Keratinocyte (primary cell): ENCODE results near the gene TRIM4. TPM values are rescaled to one million over a fixed set of nuclear protein-coding genes. Genes with fewer than 3 reads are reported as not detected.

Source experiments
- DNase-seq: peaks from one replicate; pipeline ENCODE4 v3.0.0-alpha.2; 2011; ENCODE audit warnings: low read depth, missing footprints, low spot score
- FAIRE-seq: peaks from 2 replicates; lab custom pipeline; 2011; peaks lifted over from hg19 to GRCh38; lab: Jason Lieb, UNC
- H2AFZ ChIP-seq: 2 replicates; pipeline ENCODE4 v1.6.0; 2012; ENCODE audit warnings: low read length, control low read depth, inconsistent platforms; ENCODE audit not compliant: control insufficient read depth
- H3K27ac ChIP-seq: 2 replicates; pipeline ENCODE4 v1.5.1; 2011; ENCODE audit warnings: low read length; ENCODE audit not compliant: control insufficient read depth, insufficient read depth
- H3K27me3 ChIP-seq: 3 replicates; pipeline ENCODE4 v1.6.0; 2011; ENCODE audit warnings: low read length; ENCODE audit not compliant: control insufficient read depth, insufficient read depth; ENCODE audit errors: extremely low read depth
- H3K36me3 ChIP-seq, 2 experiments: 2 replicates in 1 of 2; 3 replicates in 1 of 2; pipeline ENCODE4 v1.5.1; 2011; ENCODE audit warnings: low read length in 2 of 2, mild to moderate bottlenecking in 1 of 2; ENCODE audit not compliant: control insufficient read depth in 2 of 2, insufficient read depth in 2 of 2; ENCODE audit errors: extremely low read depth in 1 of 2
- H3K4me1 ChIP-seq: 3 replicates; pipeline ENCODE4 v1.5.1; 2011; ENCODE audit warnings: low read length; ENCODE audit not compliant: control insufficient read depth, insufficient read depth; ENCODE audit errors: extremely low read depth
- H3K4me2 ChIP-seq: 3 replicates; pipeline ENCODE4 v1.6.0; 2011; ENCODE audit warnings: low read depth, low read length; ENCODE audit not compliant: control insufficient read depth, insufficient read depth; ENCODE audit errors: extremely low read depth
- H3K4me3 ChIP-seq, 3 experiments: fragments of 200-600 bp in 1 of 3; sonication (generic) in 1 of 3; 2 replicates in 2 of 3; 3 replicates in 1 of 3; pipeline ENCODE4 v1.5.1; 2011 to 2016; ENCODE audit warnings: low read length in 3 of 3, mild to moderate bottlenecking in 3 of 3, control low read depth in 2 of 3, inconsistent platforms in 1 of 3, low read depth in 1 of 3, mixed read lengths in 1 of 3, mixed run types in 1 of 3, moderate library complexity in 1 of 3; ENCODE audit not compliant: control insufficient read depth in 2 of 3, insufficient read depth in 2 of 3; ENCODE audit errors: extremely low read depth in 1 of 3
- H3K79me2 ChIP-seq: 2 replicates; pipeline ENCODE4 v1.6.0; 2012; ENCODE audit warnings: low read length; ENCODE audit not compliant: control insufficient read depth, insufficient read depth
- H3K9ac ChIP-seq: 3 replicates; pipeline ENCODE4 v1.6.0; 2011; ENCODE audit warnings: low read length; ENCODE audit not compliant: control insufficient read depth, insufficient read depth; ENCODE audit errors: extremely low read depth
- H3K9me1 ChIP-seq: 3 replicates; pipeline ENCODE4 v1.6.0; 2011; ENCODE audit warnings: low read length; ENCODE audit not compliant: control insufficient read depth, insufficient read depth; ENCODE audit errors: extremely low read depth
- H3K9me3 ChIP-seq: 2 replicates; pipeline ENCODE4 v1.5.1; 2012; ENCODE audit warnings: low read depth, low read length; ENCODE audit not compliant: control insufficient read depth
- H4K20me1 ChIP-seq: 3 replicates; pipeline ENCODE4 v1.6.0; 2011; ENCODE audit warnings: low read length; ENCODE audit not compliant: control insufficient read depth, insufficient read depth; ENCODE audit errors: extremely low read depth
- EZH2 ChIP-seq: IDR thresholded peaks from one replicate; pipeline ENCODE4 v1.6.1; 2012; ENCODE audit warnings: inconsistent platforms, mild to moderate bottlenecking, low read length, moderate library complexity
- dilution Hi-C: fragments of 300-500 bp; cut with MboI; formaldehyde crosslinking; loops from one replicate; pipeline ENCODE4 v1.7.0; 2020; ENCODE audit warnings: low sequenced_read_pairs; ENCODE audit not compliant: extremely low pct_ligation_motif_present
- polyA plus RNA-seq, 5 experiments: library from polyadenylated mRNA; depleted of rRNA in 3 of 5; stranded (reverse) in 3 of 5; stranded (forward) in 1 of 5; unstranded in 1 of 5; fragments of >200 nt; gene quantifications; 1 replicate in 1 of 5; 2 replicates in 3 of 5; 3 replicates in 1 of 5; pipeline versions ENCODE4 v1.2.1 to v1.2.3, GENCODE V29; 2011 to 2012; ENCODE audit warnings: missing spikeins in 2 of 5, low read depth in 1 of 5, low replicate concordance in 1 of 5
- small RNA-seq, 3 experiments: library from RNA; depleted of rRNA; stranded (forward); fragments of <200 nt; gene quantifications; one replicate each; pipeline ENCODE3, GENCODE V24; 2012; ENCODE audit warnings: low read depth in 3 of 3, low replicate concordance in 1 of 3; ENCODE audit not compliant: insufficient read length in 3 of 3
- TF ChIP-seq, protein P1 (sequence below), 3 experiments: IDR thresholded peaks in 1 of 3; conservative IDR thresholded peaks in 1 of 3; optimal IDR thresholded peaks in 1 of 3; 2 replicates in 2 of 3; 3 replicates in 1 of 3; pipeline versions ENCODE3 to v1.5.1; 2011; ENCODE audit warnings: low read length in 3 of 3, mild to moderate bottlenecking in 3 of 3, moderate library complexity in 2 of 3, control low read depth in 1 of 3, inconsistent platforms in 1 of 3; ENCODE audit not compliant: insufficient read depth in 2 of 3; ENCODE audit errors: extremely low read depth in 1 of 3

TRIM4 gene
- polyA plus RNA-seq, 1 donor (not counting 4 experiments of a cell fraction or from before 2014, with no cell fraction given), result 25.5 TPM

DNA sequence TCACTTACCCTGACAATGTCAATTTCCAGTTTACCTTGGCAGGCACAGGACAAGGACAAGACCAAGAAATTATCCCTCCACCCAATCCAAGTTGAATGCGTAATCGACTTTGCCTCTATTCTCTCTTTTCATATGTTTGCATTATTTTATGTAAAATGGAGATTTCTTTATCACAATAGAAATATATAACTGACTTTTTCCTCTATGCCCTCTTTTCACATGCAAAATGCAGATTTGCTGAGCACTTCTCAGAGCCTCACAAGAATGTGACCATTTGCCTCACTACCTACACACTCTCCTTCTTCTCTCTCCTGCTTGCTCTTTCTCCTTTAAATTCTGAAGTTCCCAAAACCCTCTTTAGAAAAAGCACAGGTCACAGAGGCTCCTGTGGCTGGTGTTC, 76.4 kb downstream of the TRIM4 start:
- FAIRE-seq (no peak), DNase-seq (no peak)
- dilution Hi-C loops, result no loop called here
- TF ChIP-seq, protein P1, sequence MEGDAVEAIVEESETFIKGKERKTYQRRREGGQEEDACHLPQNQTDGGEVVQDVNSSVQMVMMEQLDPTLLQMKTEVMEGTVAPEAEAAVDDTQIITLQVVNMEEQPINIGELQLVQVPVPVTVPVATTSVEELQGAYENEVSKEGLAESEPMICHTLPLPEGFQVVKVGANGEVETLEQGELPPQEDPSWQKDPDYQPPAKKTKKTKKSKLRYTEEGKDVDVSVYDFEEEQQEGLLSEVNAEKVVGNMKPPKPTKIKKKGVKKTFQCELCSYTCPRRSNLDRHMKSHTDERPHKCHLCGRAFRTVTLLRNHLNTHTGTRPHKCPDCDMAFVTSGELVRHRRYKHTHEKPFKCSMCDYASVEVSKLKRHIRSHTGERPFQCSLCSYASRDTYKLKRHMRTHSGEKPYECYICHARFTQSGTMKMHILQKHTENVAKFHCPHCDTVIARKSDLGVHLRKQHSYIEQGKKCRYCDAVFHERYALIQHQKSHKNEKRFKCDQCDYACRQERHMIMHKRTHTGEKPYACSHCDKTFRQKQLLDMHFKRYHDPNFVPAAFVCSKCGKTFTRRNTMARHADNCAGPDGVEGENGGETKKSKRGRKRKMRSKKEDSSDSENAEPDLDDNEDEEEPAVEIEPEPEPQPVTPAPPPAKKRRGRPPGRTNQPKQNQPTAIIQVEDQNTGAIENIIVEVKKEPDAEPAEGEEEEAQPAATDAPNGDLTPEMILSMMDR (optimal IDR thresholded peaks at IDR 0.05 in 1 of 3, IDR thresholded peaks at IDR 0.05 in 1 of 3, conservative IDR thresholded peaks at IDR 0.05 in 1 of 3; ENCODE audit: extremely low read depth in 1 of 3, insufficient read depth in 2 of 3, low read length in 3 of 3), result no peak
- TF ChIP-seq EZH2, result no peak
- Histone ChIP-seq H4K20me1 (no peaks in the 10 kb centered on the region), H3K4me3 (no peak overlapping the region), H3K9me3 (no peaks in the 10 kb centered on the region), H3K4me1 (peaks cover 12% of the 10 kb centered on the region), H3K27ac (no peak overlapping the region), H3K27me3 (no peaks in the 10 kb centered on the region), H3K9me1 (no peaks in the 10 kb centered on the region), H3K4me2 (no peak overlapping the region), H3K36me3 (no peaks in the 10 kb centered on the region), H3K79me2 (no peaks in the 10 kb centered on the region), H3K9ac (no peak overlapping the region), H2AFZ (no peak overlapping the region)

Small RNA genes lying within 50 kb of the gene (small RNA-seq; reads per million reads assigned to genes)
- 0 reads per million in 3 experiments for gene AC011904.1
- gene CYP3A52P, result 0 reads per million in 3 experiments
- 0 reads per million in 3 experiments for gene RF00019
- gene RF00561, result 0 reads per million in 3 experiments

Other genes starting within 250 kb of the TRIM4 start
- gene CYP3A5, start 239.5 kb downstream of the TRIM4 start, polyA plus RNA-seq, result 2.0 to 4.5 TPM (median 3.4 TPM) in 3 replicates
- not detected in 3 replicates for gene CYP3A7, start 184.3 kb downstream of the TRIM4 start, polyA plus RNA-seq
- gene CYP3A4, start 135.3 kb downstream of the TRIM4 start, polyA plus RNA-seq, result not detected in 3 replicates
- gene CYP3A43, start 91.5 kb downstream of the TRIM4 start, polyA plus RNA-seq, result not detected in 3 replicates
- gene OR2AE1, start 42.5 kb downstream of the TRIM4 start, polyA plus RNA-seq, result 0.09 TPM in 1 of 3 replicates, not detected in the others
- not detected in 3 replicates for gene GJC3, start 10.1 kb upstream of the TRIM4 start, polyA plus RNA-seq
- gene AZGP1, start 56.5 kb upstream of the TRIM4 start, polyA plus RNA-seq, result 0.14 to 1.3 TPM (median 1.3 TPM) in 3 replicates
- gene ZKSCAN1, start 96.1 kb upstream of the TRIM4 start, polyA plus RNA-seq, result 20.6 to 26.8 TPM (median 24.7 TPM) in 3 replicates
- gene ZSCAN21, start 130.2 kb upstream of the TRIM4 start, polyA plus RNA-seq, result 11.2 to 12.9 TPM (median 12.6 TPM) in 3 replicates
- gene ZNF3, start 162.2 kb upstream of the TRIM4 start, polyA plus RNA-seq, result 16.6 to 17.7 TPM (median 16.8 TPM) in 3 replicates
- 144 to 184 TPM (median 171 TPM) in 3 replicates for gene COPS6, start 169.4 kb upstream of the TRIM4 start, polyA plus RNA-seq
- gene MCM7, start 181.9 kb upstream of the TRIM4 start, polyA plus RNA-seq, result 23.7 to 60.0 TPM (median 46.8 TPM) in 3 replicates
- 13.7 to 15.2 TPM (median 14.2 TPM) in 3 replicates for gene AP4M1, start 182.1 kb upstream of the TRIM4 start, polyA plus RNA-seq
- gene TAF6, start 199.8 kb upstream of the TRIM4 start, polyA plus RNA-seq, result 4.5 to 11.7 TPM (median 7.6 TPM) in 3 replicates
- gene CNPY4, start 200.1 kb upstream of the TRIM4 start, polyA plus RNA-seq, result 7.7 to 9.9 TPM (median 9.8 TPM) in 3 replicates
- 0.21 to 0.50 TPM (median 0.46 TPM) in 3 replicates for gene MBLAC1, start 207.4 kb upstream of the TRIM4 start, polyA plus RNA-seq
- gene LAMTOR4, start 229.4 kb upstream of the TRIM4 start, polyA plus RNA-seq, result 99.2 to 151 TPM (median 115 TPM) in 3 replicates
- gene TRAPPC14, start 239.2 kb upstream of the TRIM4 start, polyA plus RNA-seq, result 3.1 to 4.7 TPM (median 4.4 TPM) in 3 replicates
- 1.5 to 2.7 TPM (median 1.5 TPM) in 3 replicates for gene GAL3ST4, start 249.1 kb upstream of the TRIM4 start, polyA plus RNA-seq